Muscle of leg (tissue), 11 donors: Measurements from ENCODE around the gene EFCAB14. TPM values are rescaled to one million over a fixed set of nuclear protein-coding genes. Genes with fewer than 3 reads are reported as not detected.
"Not testable (repeated sequence)": the region's sequence is repeated elsewhere in the genome, so short reads cannot be mapped to it uniquely, and the experiment has no call there.

Experiments
- DNase-seq: peaks from one replicate; pipeline ENCODE4 v3.0.0; 2013
- H3K27ac ChIP-seq: one replicate; pipeline ENCODE4 v1.5.1; 2013; ENCODE audit warnings: mild to moderate bottlenecking, low read length, control low read depth
- H3K27me3 ChIP-seq: one replicate; pipeline ENCODE4 v1.6.1; 2013; ENCODE audit warnings: low read length; ENCODE audit not compliant: control insufficient read depth, insufficient read depth
- H3K36me3 ChIP-seq: one replicate; pipeline ENCODE4 v1.6.1; 2013; ENCODE audit warnings: low read length; ENCODE audit not compliant: control insufficient read depth, insufficient read depth
- H3K4me1 ChIP-seq: one replicate; pipeline ENCODE4 v1.6.1; 2013; ENCODE audit warnings: low read length; ENCODE audit not compliant: control insufficient read depth, insufficient read depth
- H3K4me3 ChIP-seq: one replicate; pipeline ENCODE4 v1.5.1; 2013; ENCODE audit warnings: low read length, control low read depth
- H3K9me3 ChIP-seq: replicated peaks from 2 replicates; pipeline ENCODE4 v1.6.1; 2013; ENCODE audit warnings: low read depth, low read length; ENCODE audit not compliant: control insufficient read depth
- WGBS: methylation state at CpG from one replicate; pipeline ENCODE4 v1.1.5; 2013; ENCODE audit warnings: missing lambda C conversion rate; ENCODE audit not compliant: insufficient coverage; 5-methylcytosine and 5-hydroxymethylcytosine counted together
- polyA plus RNA-seq, 8 donors: library from polyadenylated mRNA; unstranded; fragments of 120-200 nt; gene quantifications; one replicate each; pipeline versions ENCODE4 v1.2.1 to v1.2.3, GENCODE V29; 2013; ENCODE audit warnings: inconsistent platforms in 1 of 8, low replicate concordance in 1 of 8; ENCODE audit not compliant: insufficient read length in 8 of 8, insufficient read depth in 1 of 8
- total RNA-seq: library from RNA; stranded (reverse); fragments of 120-200 nt; gene quantifications from one replicate; pipeline ENCODE4 v1.2.4, GENCODE V29; 2013

EFCAB14 gene
- total and polyA plus RNA-seq, 9 donors, result 66.6 to 100 (median 89.8) TPM

GRCh38 chr1:46757247-46757955 is 38.5 kb upstream of the EFCAB14 start:
- Histone ChIP-seq H3K4me1 (no peaks in the 10 kb centered on the region), H3K36me3 (no peaks in the 10 kb centered on the region), H3K27ac (no peak overlapping the region), H3K27me3 (no peaks in the 10 kb centered on the region), H3K9me3 (no peaks in the 10 kb centered on the region), H3K4me3 (no peak overlapping the region)
- WGBS, result 19% methylated on average over 4 of the region's 6 CpGs
- DNase-seq, result no peak

GRCh38 chr1:46755121-46755520 is 36.2 kb upstream of the EFCAB14 start:
- 63% methylated on average over 4 of the region's 4 CpGs for WGBS
- H3K27me3 ChIP-seq, result peaks cover 3% of the 10 kb centered on the region
- H3K27ac ChIP-seq, result no peak overlapping the region
- H3K4me3 ChIP-seq, result no peak overlapping the region
- DNase-seq, result no peak
- H3K9me3 ChIP-seq, result no peaks in the 10 kb centered on the region
- no peaks in the 10 kb centered on the region for H3K36me3 ChIP-seq
- no peaks in the 10 kb centered on the region for H3K4me1 ChIP-seq

- not testable (repeated sequence) for DNase-seq, H3K27me3 ChIP-seq, H3K4me1 ChIP-seq, H3K9me3 ChIP-seq, H3K36me3 ChIP-seq, H3K27ac ChIP-seq, H3K4me3 ChIP-seq
- WGBS, result 72% methylated on average over 4 of the region's 4 CpGs
Measured at GRCh38 chr1:46754707-46755106, 35.8 kb upstream of the EFCAB14 start.

GRCh38 chr1:46753985-46754384 is 35.1 kb upstream of the EFCAB14 start:
- DNase-seq, result no peak
- Histone ChIP-seq H3K9me3 (no peaks in the 10 kb centered on the region), H3K27me3 (peaks cover 3% of the 10 kb centered on the region), H3K27ac (no peak overlapping the region), H3K36me3 (no peaks in the 10 kb centered on the region), H3K4me3 (no peak overlapping the region), H3K4me1 (no peaks in the 10 kb centered on the region)
- no CpG with 5 or more reads among the region's 1 CpG for WGBS

- DNase-seq, result no peak
- Histone ChIP-seq H3K36me3 (no peaks in the 10 kb centered on the region), H3K27ac (no peak overlapping the region), H3K4me1 (no peaks in the 10 kb centered on the region), H3K9me3 (no peaks in the 10 kb centered on the region), H3K4me3 (no peak overlapping the region), H3K27me3 (peaks cover 3% of the 10 kb centered on the region)
- 83% methylated on average over 3 of the region's 7 CpGs for WGBS
Measured at GRCh38 chr1:46749921-46750404, 31.0 kb upstream of the EFCAB14 start.

GRCh38 chr1:46749404-46749803 is 30.5 kb upstream of the EFCAB14 start:
- DNase-seq, result no peak
- Histone ChIP-seq H3K4me1 (no peaks in the 10 kb centered on the region), H3K4me3 (no peak overlapping the region), H3K9me3 (no peaks in the 10 kb centered on the region), H3K36me3 (no peaks in the 10 kb centered on the region), H3K27ac (no peak overlapping the region), H3K27me3 (peaks cover 3% of the 10 kb centered on the region)
- no CpG with 5 or more reads among the region's 1 CpG for WGBS

GRCh38 chr1:46747683-46748288 is 28.9 kb upstream of the EFCAB14 start:
- no peak overlapping the region for H3K4me3 ChIP-seq
- peaks cover 3% of the 10 kb centered on the region for H3K27me3 ChIP-seq
- H3K9me3 ChIP-seq, result no peaks in the 10 kb centered on the region
- DNase-seq, result peak; percentile 29
- 0% methylated on average over 1 of the region's 5 CpGs for WGBS
- H3K4me1 ChIP-seq, result no peaks in the 10 kb centered on the region
- no peaks in the 10 kb centered on the region for H3K36me3 ChIP-seq
- H3K27ac ChIP-seq, result no peak overlapping the region

- Histone ChIP-seq H3K27ac (no peak overlapping the region), H3K36me3 (no peaks in the 10 kb centered on the region), H3K4me3 (no peak overlapping the region), H3K27me3 (no peaks in the 10 kb centered on the region), H3K4me1 (no peaks in the 10 kb centered on the region), H3K9me3 (no peaks in the 10 kb centered on the region)
- DNase-seq, result no peak
- WGBS, result 47% methylated on average over 3 of the region's 3 CpGs
Measured at GRCh38 chr1:46742069-46742468, 23.2 kb upstream of the EFCAB14 start.

GRCh38 chr1:46735708-46736324 is 16.9 kb upstream of the EFCAB14 start:
- Histone ChIP-seq H3K9me3 (no peaks in the 10 kb centered on the region), H3K4me3 (no peak overlapping the region), H3K36me3 (no peaks in the 10 kb centered on the region), H3K27me3 (no peaks in the 10 kb centered on the region), H3K4me1 (no peaks in the 10 kb centered on the region), H3K27ac (no peak overlapping the region)
- peak; percentile 73 for DNase-seq
- 0% methylated on average over 2 of the region's 3 CpGs for WGBS

- H3K36me3 ChIP-seq, H3K4me3 ChIP-seq, H3K9me3 ChIP-seq, H3K27me3 ChIP-seq, DNase-seq, H3K27ac ChIP-seq, H3K4me1 ChIP-seq: not testable (repeated sequence)
- WGBS, result 53% methylated on average over 5 of the region's 6 CpGs
Measured at GRCh38 chr1:46728327-46728873, 9.5 kb upstream of the EFCAB14 start.
